Uterus (tissue), 4 donors: ENCODE results near the gene SLC38A10. TPM values are rescaled to one million over a fixed set of nuclear protein-coding genes. Genes with fewer than 3 reads are reported as not detected.

Experiments
- DNase-seq, 2 donors: peaks; one replicate each; pipeline ENCODE4 v3.0.0-alpha.2; 2019 to 2020
- H3K27ac ChIP-seq, 2 donors: fragments of 200-600 bp; sonication (generic); 1 replicate in 1 of 2; 2 replicates in 1 of 2; pipeline ENCODE4 v1.5.1; 2016 to 2018
- H3K27me3 ChIP-seq, 2 donors: fragments of 200-600 bp; sonication (generic); one replicate each; pipeline ENCODE4 v1.5.1; 2018 to 2019; ENCODE audit warnings: control low read depth in 1 of 2
- H3K36me3 ChIP-seq, 2 donors: fragments of 200-600 bp; sonication (generic); one replicate each; pipeline ENCODE4 v1.5.1; 2019; ENCODE audit warnings: control low read depth in 1 of 2
- H3K4me1 ChIP-seq, 2 donors: fragments of 200-600 bp; sonication (generic); one replicate each; pipeline ENCODE4 v1.5.1; 2018 to 2019; ENCODE audit warnings: control low read depth in 1 of 2
- H3K4me3 ChIP-seq, 2 donors: fragments of 200-600 bp; sonication (generic); 1 replicate in 1 of 2; 2 replicates in 1 of 2; pipeline ENCODE4 v1.5.1; 2018 to 2019; ENCODE audit warnings: mild to moderate bottlenecking in 1 of 2
- H3K9me3 ChIP-seq, 2 donors: fragments of 200-600 bp; sonication (generic); one replicate each; pipeline ENCODE4 v1.5.1; 2019; ENCODE audit warnings: control low read depth in 1 of 2
- CTCF ChIP-seq, 4 experiments: fragments of 200-600 bp in 2 of 4; fragments of 450-650 bp in 2 of 4; sonication (generic) in 2 of 4; IDR thresholded peaks; one replicate each; pipeline ENCODE4 v1.5.1; 2016 to 2019; ENCODE audit warnings: antibody characterized with exemption in 4 of 4, mild to moderate bottlenecking in 2 of 4, moderate library complexity in 1 of 4
- POLR2A ChIP-seq, 2 donors: fragments of 450-650 bp; IDR thresholded peaks; one replicate each; pipeline ENCODE4 v1.6.1; 2016; ENCODE audit warnings: antibody characterized with exemption in 2 of 2, mild to moderate bottlenecking in 1 of 2, moderate library complexity in 1 of 2
- intact Hi-C: fragments of 100-400 bp; cut with DNase I; formaldehyde crosslinking; loops from one replicate; pipeline ENCODE4 v1.15.1; 2023; ENCODE audit warnings: low total_unique reads
- total RNA-seq, 4 donors: library from RNA; depleted of rRNA in 3 of 4; stranded (reverse); fragments of >200 nt in 3 of 4; gene quantifications; one replicate each; pipeline versions ENCODE4 v1.1.0 to v1.2.4, GENCODE V29; 2014 to 2023
- donor health status: DM: yes; HTN: yes; CAD: no.

The SLC38A10 gene
- total RNA-seq, 4 donors from 2014 or later, result 50.7 to 55.4 (median 53.3) TPM

DNA sequence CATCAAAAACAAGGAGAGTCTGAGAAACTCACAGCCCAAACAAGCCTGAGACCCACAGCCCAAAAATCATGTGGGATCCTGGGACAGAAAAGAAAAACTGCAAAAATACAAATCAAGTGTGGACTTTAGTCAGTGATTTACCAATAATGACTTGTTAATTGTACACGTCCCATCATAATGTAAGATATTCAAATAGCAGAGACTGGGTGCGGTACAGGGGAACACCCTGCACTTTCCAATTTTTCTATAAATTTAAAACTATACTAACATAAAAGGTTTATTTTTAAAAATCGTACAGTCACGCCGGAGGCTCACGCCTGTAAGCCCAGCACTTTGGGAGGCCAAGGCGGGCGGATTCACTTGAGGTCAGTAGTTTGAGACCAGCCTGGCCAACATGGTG is 81.1 kb downstream of the SLC38A10 start:
- no peak for DNase-seq
- H3K9me3 ChIP-seq, result no peaks in the 10 kb centered on the region
- no peak overlapping the region for H3K4me3 ChIP-seq
- no peaks in the 10 kb centered on the region for H3K36me3 ChIP-seq
- no peaks in the 10 kb centered on the region for H3K27me3 ChIP-seq
- no peaks in the 10 kb centered on the region for H3K4me1 ChIP-seq
- H3K27ac ChIP-seq, result no peak overlapping the region
- intact Hi-C loops, result no loop called here
- TF ChIP-seq POLR2A (IDR thresholded peaks at IDR 0.05) (no peak), CTCF (IDR thresholded peaks at IDR 0.05) (no peak)

DNA sequence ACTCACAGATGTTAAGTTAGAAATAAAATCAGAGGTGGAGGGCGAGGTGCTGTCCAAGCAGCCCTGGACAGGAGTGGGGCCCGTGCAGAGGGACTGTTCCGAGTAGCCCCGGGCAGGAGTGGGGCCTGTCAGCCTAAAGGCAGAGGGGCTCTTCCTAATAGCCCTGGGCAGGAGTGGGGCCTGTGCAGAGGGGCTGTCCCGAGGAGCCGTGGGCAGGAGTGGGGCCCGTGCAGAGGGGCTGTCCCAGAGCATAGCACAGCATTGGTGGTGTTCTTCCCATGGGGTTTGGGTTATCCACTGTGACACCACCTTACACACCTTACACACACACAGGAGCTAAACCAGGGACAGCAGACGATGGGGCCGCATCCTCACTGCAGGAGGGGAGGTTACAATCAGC is 82.7 kb downstream of the SLC38A10 start:
- no peaks in the 10 kb centered on the region for H3K36me3 ChIP-seq
- H3K27ac ChIP-seq, result no peak overlapping the region
- no peak overlapping the region for H3K4me3 ChIP-seq
- no peaks in the 10 kb centered on the region for H3K9me3 ChIP-seq
- no peaks in the 10 kb centered on the region for H3K27me3 ChIP-seq
- intact Hi-C loops, result no loop called here
- no peak for DNase-seq
- no peaks in the 10 kb centered on the region for H3K4me1 ChIP-seq
- no peak for TF ChIP-seq CTCF (IDR thresholded peaks at IDR 0.05)
- TF ChIP-seq POLR2A (IDR thresholded peaks at IDR 0.05), result no peak

GRCh38 chr17:81210868-81211267 is 84.2 kb downstream of the SLC38A10 start:
- H3K27ac ChIP-seq, result no peak overlapping the region
- no peaks in the 10 kb centered on the region for H3K4me1 ChIP-seq
- DNase-seq, result no peak
- no peak overlapping the region for H3K4me3 ChIP-seq
- H3K27me3 ChIP-seq, result no peaks in the 10 kb centered on the region
- H3K36me3 ChIP-seq, result no peaks in the 10 kb centered on the region
- TF ChIP-seq POLR2A (IDR thresholded peaks at IDR 0.05) (no peak), CTCF (IDR thresholded peaks at IDR 0.05) (no peak)
- H3K9me3 ChIP-seq, result no peaks in the 10 kb centered on the region
- intact Hi-C loops, result no loop called here

DNA sequence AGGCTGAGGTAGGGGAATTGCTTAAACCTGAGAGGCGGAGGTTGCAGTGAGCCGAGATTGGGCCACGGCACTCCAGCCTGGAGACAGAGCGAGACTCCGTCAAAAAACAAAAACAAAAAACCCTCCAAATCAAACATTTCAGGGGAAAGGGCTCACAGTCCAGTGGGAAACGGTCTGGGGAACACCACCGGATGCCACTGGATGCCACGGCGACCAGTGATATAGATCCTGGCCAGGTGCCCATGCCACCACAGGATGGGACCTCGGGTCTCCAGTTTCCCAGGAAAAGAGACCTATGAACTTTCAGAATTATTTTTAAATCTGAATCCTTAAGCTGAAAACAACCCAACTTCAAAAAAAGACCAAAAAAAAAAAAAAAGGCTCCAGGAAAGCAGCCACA is 84.6 kb downstream of the SLC38A10 start:
- H3K9me3 ChIP-seq, result no peaks in the 10 kb centered on the region
- no peak for DNase-seq
- no peak overlapping the region for H3K4me3 ChIP-seq
- TF ChIP-seq CTCF (IDR thresholded peaks at IDR 0.05), result no peak
- no peak for TF ChIP-seq POLR2A (IDR thresholded peaks at IDR 0.05)
- no peak overlapping the region for H3K27ac ChIP-seq
- intact Hi-C loops, result no loop called here
- H3K36me3 ChIP-seq, result no peaks in the 10 kb centered on the region
- no peaks in the 10 kb centered on the region for H3K4me1 ChIP-seq
- H3K27me3 ChIP-seq, result no peaks in the 10 kb centered on the region

GRCh38 chr17:81209141-81209540 is 86.0 kb downstream of the SLC38A10 start:
- no peak for DNase-seq
- TF ChIP-seq CTCF (IDR thresholded peaks at IDR 0.05), result no peak
- no peak for TF ChIP-seq POLR2A (IDR thresholded peaks at IDR 0.05)
- intact Hi-C loops, result no loop called here
- Histone ChIP-seq H3K27me3 (no peaks in the 10 kb centered on the region), H3K4me1 (no peaks in the 10 kb centered on the region), H3K27ac (no peak overlapping the region), H3K36me3 (no peaks in the 10 kb centered on the region), H3K9me3 (no peaks in the 10 kb centered on the region), H3K4me3 (no peak overlapping the region)
